ENCODE results near the gene PPM1H.
"Not testable (repeated sequence)": the region's sequence is repeated elsewhere in the genome, so short reads cannot be mapped to it uniquely, and the experiment has no call there.

DNA sequence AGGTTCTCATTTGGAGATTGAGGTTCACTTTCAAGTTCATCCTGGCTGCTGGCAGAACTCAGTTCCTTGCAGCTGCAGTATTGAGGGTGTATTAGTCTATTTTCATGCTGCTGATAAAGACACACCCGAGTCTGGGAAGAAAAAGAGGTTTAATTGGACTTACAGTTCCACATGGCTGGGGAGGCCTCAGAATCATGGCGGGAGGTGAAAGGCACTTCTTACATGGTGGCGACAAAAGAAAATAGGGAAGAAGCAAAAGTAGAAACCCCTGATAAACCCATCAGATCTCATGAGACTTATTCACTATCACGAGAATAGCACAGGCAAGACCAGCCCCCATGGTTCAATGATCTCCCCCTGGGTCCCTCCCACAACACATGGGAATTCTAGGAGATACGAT lies 50.1 kb downstream of the PPM1H start:
- not testable (repeated sequence) for TF ChIP-seq CTCF (IDR thresholded peaks at IDR 0.05; ENCODE audit: low read length); EZH2 (IDR thresholded peaks at IDR 0.05; ENCODE audit: borderline replicate concordance, low read length)

All from OCI-LY1 (cell line).